ENCODE data around the gene C1RL.

- TF ChIP-seq CTCF (IDR thresholded peaks at IDR 0.05; ENCODE audit: borderline replicate concordance, extremely low read depth, low read length, poor library complexity, severe bottlenecking) (no peak), EZH2 (IDR thresholded peaks at IDR 0.05; ENCODE audit: borderline replicate concordance, low read depth, low read length, severe bottlenecking) (no peak)
Measured at GRCh38 chr12:7058850-7059395, 50.1 kb downstream of the C1RL start.

All from DND-41 (cell line).